Erythroblast (primary cell): ENCODE data around the gene RGS4.

Source experiments
- DNase-seq, 2 experiments: peaks; one replicate each; lab custom pipeline; 2025; lab: John Stamatoyannopoulos, UW
- GATA1 ChIP-seq: IDR thresholded peaks from 2 replicates; pipeline ENCODE4 v1.6.1; 2011; ENCODE audit warnings: low read depth, mild to moderate bottlenecking, control low read depth, low read length, moderate library complexity
- POLR2A ChIP-seq: IDR thresholded peaks from 2 replicates; pipeline ENCODE4 v1.6.1; 2011; ENCODE audit warnings: mild to moderate bottlenecking, low read length

Gene RGS4

GRCh38 chr1:163094589-163094988 is 25.4 kb downstream of the RGS4 start:
- TF ChIP-seq GATA1 (no peak), POLR2A (no peak)
- DNase-seq = no peak

DNA sequence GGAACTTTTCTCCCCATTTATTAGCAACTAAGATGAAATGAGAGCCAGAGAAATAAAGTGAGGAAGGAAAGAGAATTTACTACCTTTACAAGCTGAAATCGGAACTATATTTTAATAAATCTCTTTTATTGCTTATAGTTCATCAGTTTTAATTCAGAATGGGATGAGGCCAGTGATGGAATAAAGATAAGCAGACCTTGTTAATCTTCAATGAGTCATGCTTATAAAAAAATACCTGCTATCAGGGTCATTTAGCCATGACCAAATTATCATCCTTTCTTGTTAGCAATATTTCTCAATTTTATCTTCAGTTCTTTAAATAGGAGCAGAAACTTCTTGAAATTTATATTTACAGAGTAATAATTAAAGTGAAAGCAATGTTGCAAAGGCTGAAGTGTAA is 26.1 kb downstream of the RGS4 start:
- no peak for DNase-seq
- no peak for TF ChIP-seq GATA1
- TF ChIP-seq POLR2A = no peak

DNA sequence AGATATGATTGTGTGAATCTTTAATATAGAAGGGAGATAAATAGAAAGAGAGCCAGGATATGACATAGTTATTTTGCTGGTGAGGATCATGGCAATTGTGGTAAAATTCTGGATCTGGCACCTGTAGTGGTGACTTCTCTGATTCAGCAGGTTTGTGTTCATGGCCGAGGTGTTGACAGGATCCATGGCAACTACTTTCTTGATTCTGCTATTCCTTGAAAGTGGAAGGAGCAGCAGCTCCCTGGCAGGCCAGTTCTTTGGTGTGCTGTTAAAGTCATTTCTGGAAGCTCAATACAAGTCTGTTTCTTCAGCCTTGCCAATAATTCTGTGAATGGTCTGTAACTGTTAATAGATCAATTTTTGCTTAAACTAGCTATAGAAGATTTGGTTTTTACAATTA is 33.4 kb downstream of the RGS4 start:
- TF ChIP-seq POLR2A (no peak), GATA1 (no peak)
- no peak for DNase-seq

DNA sequence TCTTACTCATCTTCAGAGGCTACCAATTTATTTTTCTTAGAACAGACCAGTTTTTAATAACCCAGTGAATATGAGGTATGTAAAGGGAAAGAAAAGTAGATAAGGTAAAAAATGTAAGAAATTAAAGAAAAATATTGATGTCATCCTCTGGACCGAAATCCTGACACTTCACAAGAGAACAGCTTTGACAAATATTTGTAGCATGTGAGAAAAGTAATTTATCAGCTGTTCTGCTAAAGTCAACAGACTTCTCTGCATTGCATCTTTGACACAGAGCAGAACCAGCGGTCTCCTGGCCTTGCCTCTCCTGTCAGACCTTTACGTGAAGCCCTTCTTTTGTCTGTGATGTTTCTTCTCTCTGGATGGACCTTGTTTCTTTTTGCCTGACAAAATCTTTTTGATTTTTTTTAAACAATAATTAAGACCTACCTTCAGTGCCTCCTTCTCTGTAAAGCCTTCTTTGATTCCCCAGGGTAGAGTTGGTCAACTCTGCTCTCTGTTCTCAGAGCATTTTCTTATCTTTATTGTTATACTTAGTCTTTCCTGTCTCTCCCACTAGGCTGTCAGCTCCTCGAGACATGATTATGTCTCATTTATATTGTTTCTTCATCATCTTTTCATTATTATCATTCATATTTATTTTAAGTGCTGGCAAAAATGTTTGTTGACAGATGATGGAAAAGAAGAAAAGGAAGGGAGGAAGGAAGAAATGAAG is 35.4 kb downstream of the RGS4 start:
- TF ChIP-seq GATA1 (no peak), POLR2A (no peak)
- DNase-seq = no peak

DNA sequence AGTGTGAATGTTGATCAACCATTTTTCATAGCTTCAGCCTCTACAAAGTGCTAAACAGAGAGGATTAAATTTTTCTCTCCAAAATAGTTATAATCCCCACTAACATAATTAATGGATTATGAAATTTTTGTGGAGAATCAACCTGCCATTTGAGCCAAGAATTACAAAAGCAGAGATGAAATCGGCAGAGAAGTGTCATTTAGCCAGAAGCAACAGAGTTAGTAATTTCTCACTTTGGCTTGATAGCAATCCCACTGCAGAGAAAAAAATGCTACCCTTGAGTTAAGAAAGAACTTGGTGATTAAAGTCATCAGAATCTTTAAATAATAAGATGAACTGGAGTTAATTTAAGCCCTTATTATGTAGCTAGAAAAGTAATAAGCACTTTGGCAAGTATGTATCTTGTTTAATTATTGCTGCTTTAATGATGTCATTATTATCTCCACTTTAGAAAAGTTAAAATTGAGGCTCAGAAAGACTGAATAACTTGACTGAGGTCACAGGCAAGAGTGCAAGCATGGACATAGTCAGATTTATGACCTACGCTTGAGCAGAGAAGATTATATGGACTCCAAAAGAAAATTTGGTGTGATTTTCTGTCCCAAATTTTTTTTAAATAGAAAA is 37.3 kb downstream of the RGS4 start:
- no peak for TF ChIP-seq POLR2A
- no peak for TF ChIP-seq GATA1
- no peak for DNase-seq

DNA sequence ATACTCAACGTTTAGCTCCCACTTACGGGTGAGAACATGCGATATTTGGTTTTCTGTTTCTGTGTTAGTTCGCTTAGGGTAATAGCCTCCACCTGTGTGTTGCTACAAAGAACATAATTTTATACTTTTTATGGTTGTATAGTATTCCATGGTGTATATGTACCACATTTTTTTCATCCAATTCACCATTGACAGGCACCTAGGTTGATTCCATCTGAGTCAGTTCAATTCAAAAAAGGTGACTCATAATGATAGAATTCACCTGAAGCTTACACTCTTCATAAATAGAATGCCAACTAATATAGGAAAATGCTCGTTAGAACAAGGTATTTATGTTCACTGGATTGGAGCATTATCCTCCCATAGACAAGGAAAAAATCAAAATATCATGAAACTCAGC is 38.5 kb downstream of the RGS4 start:
- DNase-seq = no peak

GRCh38 chr1:163115887-163116286 is 46.7 kb downstream of the RGS4 start:
- no peak for DNase-seq
- TF ChIP-seq POLR2A (no peak), GATA1 (no peak)

More for the DNA sequence above, 38.5 kb downstream of the RGS4 start:
- TF ChIP-seq GATA1 (no peak), POLR2A (no peak)

DNA sequence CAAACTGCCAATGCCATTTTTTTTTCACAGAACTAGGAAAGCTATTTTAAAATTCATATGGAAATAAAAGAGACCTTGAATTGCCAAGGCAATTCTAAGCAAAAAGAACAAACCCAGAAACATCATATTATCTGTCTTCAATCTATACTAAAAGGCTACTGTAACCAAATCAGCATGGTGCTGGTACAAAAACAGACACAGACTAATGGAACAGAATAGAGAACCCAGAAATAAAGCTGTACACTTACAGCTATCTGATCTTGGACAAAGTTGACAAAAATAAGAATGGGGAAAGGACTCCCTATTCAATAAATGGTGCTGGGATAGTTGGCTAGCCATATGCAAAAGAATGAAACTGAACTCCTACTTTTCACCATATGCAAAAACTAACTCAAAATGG is 50.5 kb downstream of the RGS4 start:
- DNase-seq = no peak
- TF ChIP-seq GATA1 = no peak
- no peak for TF ChIP-seq POLR2A

DNA sequence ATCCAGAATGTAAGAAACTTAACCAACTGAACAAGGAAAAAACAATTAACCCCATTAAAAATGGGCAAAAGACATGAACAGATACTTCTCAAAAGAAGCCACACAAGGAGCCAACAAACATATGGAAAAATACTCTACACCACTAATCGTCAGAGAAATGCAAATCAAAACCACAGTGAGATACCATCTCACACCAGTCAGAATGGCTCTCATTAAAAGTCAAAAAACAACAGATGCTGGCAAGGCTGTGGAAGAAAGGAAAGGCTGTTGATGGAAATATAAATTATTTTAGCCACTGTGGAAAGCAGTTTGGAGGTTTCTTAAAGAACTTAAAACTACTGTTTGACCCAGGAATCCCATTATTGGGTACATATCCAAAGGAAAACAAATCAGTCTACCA is 51.2 kb downstream of the RGS4 start:
- no peak for DNase-seq
- no peak for TF ChIP-seq POLR2A
- no peak for TF ChIP-seq GATA1

- TF ChIP-seq POLR2A = no peak
- TF ChIP-seq GATA1 = no peak
- DNase-seq = no peak
Observed at GRCh38 chr1:163124812-163125211, 55.7 kb downstream of the RGS4 start.
